Neural cell (in vitro differentiated cells): Measurements from ENCODE around the gene ODAPH.

Experiments
- EP300 ChIP-seq: fragments of 450-650 bp; conservative IDR thresholded peaks from 2 replicates; pipeline ENCODE4 v1.6.1; 2014; ENCODE audit warnings: antibody characterized with exemption, mild to moderate bottlenecking, moderate library complexity; ENCODE audit not compliant: poor library complexity, severe bottlenecking
- EZH2 ChIP-seq: fragments of 200-600, 300-800 bp; shearing (Covaris generic), sonication (generic); IDR thresholded peaks from 2 replicates; pipeline ENCODE4 v1.6.1; 2014; ENCODE audit warnings: antibody characterized with exemption, low read length, borderline replicate concordance, mild to moderate bottlenecking; ENCODE audit not compliant: insufficient read depth, poor library complexity, severe bottlenecking
- POLR2AphosphoS5 ChIP-seq: IDR thresholded peaks from 2 replicates; pipeline ENCODE4 v1.6.1; 2012
- SMC3 ChIP-seq: fragments of 450-650 bp; conservative IDR thresholded peaks from 2 replicates; pipeline ENCODE4 v1.6.1; 2014; ENCODE audit warnings: antibody characterized with exemption, mild to moderate bottlenecking, moderate library complexity; ENCODE audit not compliant: poor library complexity
- TAF1 ChIP-seq: IDR thresholded peaks from 2 replicates; pipeline ENCODE4 v1.6.1; 2012; ENCODE audit warnings: low read depth
- TF ChIP-seq, protein P1 (sequence below): fragments of 450-650 bp; IDR thresholded peaks from 2 replicates; pipeline ENCODE4 v1.5.1; 2014; ENCODE audit warnings: antibody characterized with exemption, mild to moderate bottlenecking, moderate library complexity; ENCODE audit not compliant: poor library complexity, severe bottlenecking
- TF ChIP-seq, protein P2 (sequence below): IDR thresholded peaks from 2 replicates; pipeline ENCODE4 v1.6.1; 2012; ENCODE audit warnings: borderline replicate concordance

DNA sequence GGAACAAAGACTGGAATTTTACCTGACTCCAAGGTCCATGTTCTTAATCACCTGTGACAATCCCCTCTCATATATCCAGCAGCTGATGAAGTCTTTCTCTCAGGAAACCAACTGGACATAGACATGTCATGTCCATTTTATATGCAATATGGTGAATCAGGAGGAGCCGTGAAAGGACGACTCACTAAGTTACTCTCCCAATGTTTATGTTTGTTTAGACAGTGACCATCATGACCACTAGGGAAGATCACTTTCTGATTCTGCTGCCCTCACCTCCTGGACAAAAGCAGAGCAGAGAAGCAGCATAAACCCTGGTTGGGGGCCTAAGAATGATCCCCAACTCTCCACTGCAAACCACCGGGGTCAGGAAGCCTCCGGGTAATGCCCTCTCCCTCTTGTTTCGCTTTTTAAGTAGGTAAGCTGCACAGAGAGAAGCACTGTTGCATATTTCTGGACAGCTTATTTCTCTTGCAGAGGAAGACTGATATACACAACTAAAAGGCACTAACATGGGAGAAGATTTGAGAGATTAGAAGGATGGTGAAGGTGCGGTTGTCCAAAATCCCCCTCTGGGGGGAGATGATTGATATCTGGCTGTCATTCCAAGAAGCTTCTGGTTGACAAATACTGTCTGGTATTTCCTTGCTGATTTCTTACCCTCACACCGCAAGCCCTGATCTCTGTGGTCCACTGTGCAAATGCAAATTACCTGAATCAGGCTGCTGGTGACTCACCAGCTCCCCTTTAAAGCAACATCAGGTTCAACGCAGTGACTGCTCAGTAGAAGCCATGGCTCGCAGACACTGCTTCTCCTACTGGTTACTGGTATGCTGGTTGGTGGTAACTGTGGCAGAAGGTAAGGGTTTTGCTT is at the start of gene ODAPH:
- TF ChIP-seq EZH2, result no peak
- TF ChIP-seq, protein P1, sequence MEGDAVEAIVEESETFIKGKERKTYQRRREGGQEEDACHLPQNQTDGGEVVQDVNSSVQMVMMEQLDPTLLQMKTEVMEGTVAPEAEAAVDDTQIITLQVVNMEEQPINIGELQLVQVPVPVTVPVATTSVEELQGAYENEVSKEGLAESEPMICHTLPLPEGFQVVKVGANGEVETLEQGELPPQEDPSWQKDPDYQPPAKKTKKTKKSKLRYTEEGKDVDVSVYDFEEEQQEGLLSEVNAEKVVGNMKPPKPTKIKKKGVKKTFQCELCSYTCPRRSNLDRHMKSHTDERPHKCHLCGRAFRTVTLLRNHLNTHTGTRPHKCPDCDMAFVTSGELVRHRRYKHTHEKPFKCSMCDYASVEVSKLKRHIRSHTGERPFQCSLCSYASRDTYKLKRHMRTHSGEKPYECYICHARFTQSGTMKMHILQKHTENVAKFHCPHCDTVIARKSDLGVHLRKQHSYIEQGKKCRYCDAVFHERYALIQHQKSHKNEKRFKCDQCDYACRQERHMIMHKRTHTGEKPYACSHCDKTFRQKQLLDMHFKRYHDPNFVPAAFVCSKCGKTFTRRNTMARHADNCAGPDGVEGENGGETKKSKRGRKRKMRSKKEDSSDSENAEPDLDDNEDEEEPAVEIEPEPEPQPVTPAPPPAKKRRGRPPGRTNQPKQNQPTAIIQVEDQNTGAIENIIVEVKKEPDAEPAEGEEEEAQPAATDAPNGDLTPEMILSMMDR, result no peak
- no peak for TF ChIP-seq POLR2AphosphoS5
- TF ChIP-seq TAF1, result no peak
- TF ChIP-seq EP300, result no peak
- TF ChIP-seq SMC3, result no peak
- TF ChIP-seq, protein P2, sequence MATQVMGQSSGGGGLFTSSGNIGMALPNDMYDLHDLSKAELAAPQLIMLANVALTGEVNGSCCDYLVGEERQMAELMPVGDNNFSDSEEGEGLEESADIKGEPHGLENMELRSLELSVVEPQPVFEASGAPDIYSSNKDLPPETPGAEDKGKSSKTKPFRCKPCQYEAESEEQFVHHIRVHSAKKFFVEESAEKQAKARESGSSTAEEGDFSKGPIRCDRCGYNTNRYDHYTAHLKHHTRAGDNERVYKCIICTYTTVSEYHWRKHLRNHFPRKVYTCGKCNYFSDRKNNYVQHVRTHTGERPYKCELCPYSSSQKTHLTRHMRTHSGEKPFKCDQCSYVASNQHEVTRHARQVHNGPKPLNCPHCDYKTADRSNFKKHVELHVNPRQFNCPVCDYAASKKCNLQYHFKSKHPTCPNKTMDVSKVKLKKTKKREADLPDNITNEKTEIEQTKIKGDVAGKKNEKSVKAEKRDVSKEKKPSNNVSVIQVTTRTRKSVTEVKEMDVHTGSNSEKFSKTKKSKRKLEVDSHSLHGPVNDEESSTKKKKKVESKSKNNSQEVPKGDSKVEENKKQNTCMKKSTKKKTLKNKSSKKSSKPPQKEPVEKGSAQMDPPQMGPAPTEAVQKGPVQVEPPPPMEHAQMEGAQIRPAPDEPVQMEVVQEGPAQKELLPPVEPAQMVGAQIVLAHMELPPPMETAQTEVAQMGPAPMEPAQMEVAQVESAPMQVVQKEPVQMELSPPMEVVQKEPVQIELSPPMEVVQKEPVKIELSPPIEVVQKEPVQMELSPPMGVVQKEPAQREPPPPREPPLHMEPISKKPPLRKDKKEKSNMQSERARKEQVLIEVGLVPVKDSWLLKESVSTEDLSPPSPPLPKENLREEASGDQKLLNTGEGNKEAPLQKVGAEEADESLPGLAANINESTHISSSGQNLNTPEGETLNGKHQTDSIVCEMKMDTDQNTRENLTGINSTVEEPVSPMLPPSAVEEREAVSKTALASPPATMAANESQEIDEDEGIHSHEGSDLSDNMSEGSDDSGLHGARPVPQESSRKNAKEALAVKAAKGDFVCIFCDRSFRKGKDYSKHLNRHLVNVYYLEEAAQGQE, result no peak
